Mesendoderm (in vitro differentiated cells): ENCODE measurements around the gene ALMS1.
"Not testable (repeated sequence)": the region's sequence is repeated elsewhere in the genome, so short reads cannot be mapped to it uniquely, and the experiment has no call there.

ENCODE experiments used
- DNase-seq: peaks from one replicate; pipeline ENCODE4 v3.0.0; 2013
- H2AK5ac ChIP-seq: 2 replicates; pipeline ENCODE4 v1.6.1; 2013; ENCODE audit warnings: low read length, inconsistent platforms
- H2BK120ac ChIP-seq: 2 replicates; pipeline ENCODE4 v1.6.1; 2013; ENCODE audit warnings: low read depth, mild to moderate bottlenecking, low read length, moderate library complexity, mixed read lengths
- H2BK15ac ChIP-seq: replicated peaks from 2 replicates; pipeline ENCODE4 v1.6.1; 2013; ENCODE audit warnings: low read depth, mild to moderate bottlenecking, moderate library complexity
- H2BK5ac ChIP-seq: 2 replicates; pipeline ENCODE4 v1.6.1; 2013; ENCODE audit warnings: low read length, inconsistent platforms
- H3K18ac ChIP-seq: 2 replicates; pipeline ENCODE4 v1.6.1; 2013; ENCODE audit warnings: mild to moderate bottlenecking, low read length, mixed read lengths
- H3K23ac ChIP-seq: one replicate; pipeline ENCODE4 v1.6.1; 2013; ENCODE audit warnings: low read length
- H3K27ac ChIP-seq: 2 replicates; pipeline ENCODE4 v1.5.1; 2013; ENCODE audit warnings: low read depth, mild to moderate bottlenecking, inconsistent platforms, low read length, moderate library complexity
- H3K27me3 ChIP-seq: 2 replicates; pipeline ENCODE4 v1.6.1; 2013; ENCODE audit warnings: low read length, control low read depth, mild to moderate bottlenecking, inconsistent platforms; ENCODE audit not compliant: insufficient read depth, poor library complexity
- H3K36me3 ChIP-seq: 2 replicates; pipeline ENCODE4 v1.6.1; 2013; ENCODE audit warnings: low read length, inconsistent platforms; ENCODE audit not compliant: control insufficient read depth, insufficient read depth
- H3K4ac ChIP-seq: one replicate; pipeline ENCODE4 v1.6.1; 2013; ENCODE audit warnings: low read depth, mild to moderate bottlenecking, low read length, moderate library complexity
- H3K4me1 ChIP-seq: 2 replicates; pipeline ENCODE4 v1.6.1; 2013; ENCODE audit warnings: low read depth, low read length, inconsistent platforms; ENCODE audit not compliant: control insufficient read depth
- H3K4me2 ChIP-seq: 2 replicates; pipeline ENCODE4 v1.6.1; 2013; ENCODE audit warnings: low read length
- H3K4me3 ChIP-seq: 2 replicates; pipeline ENCODE4 v1.5.1; 2013; ENCODE audit warnings: mild to moderate bottlenecking, low read length
- H3K56ac ChIP-seq: one replicate; pipeline ENCODE4 v1.6.1; 2013; ENCODE audit warnings: low read length
- H3K79me1 ChIP-seq: 2 replicates; pipeline ENCODE4 v1.6.1; 2013; ENCODE audit warnings: low read length, inconsistent platforms
- H3K79me2 ChIP-seq: 2 replicates; pipeline ENCODE4 v1.6.1; 2013; ENCODE audit warnings: mild to moderate bottlenecking, low read length; ENCODE audit not compliant: control insufficient read depth, insufficient read depth
- H3K9ac ChIP-seq: 2 replicates; pipeline ENCODE4 v1.6.1; 2013; ENCODE audit warnings: low read length, inconsistent platforms
- H4K5ac ChIP-seq: one replicate; pipeline ENCODE4 v1.6.1; 2013; ENCODE audit warnings: low read length
- H4K8ac ChIP-seq: one replicate; pipeline ENCODE4 v1.6.1; 2013; ENCODE audit warnings: low read depth, mild to moderate bottlenecking, control low read depth, low read length, moderate library complexity
- WGBS: extraction: QIAGEN DNeasy Blood & Tissue Kit; methylation state at CpG from one replicate; pipeline ENCODE4 v1.1.7; 2013; ENCODE audit warnings: low lambda C conversion rate, missing lambda C conversion rate; ENCODE audit not compliant: insufficient coverage; ENCODE audit errors: extremely low coverage; 5-methylcytosine and 5-hydroxymethylcytosine counted together

Gene ALMS1

DNA sequence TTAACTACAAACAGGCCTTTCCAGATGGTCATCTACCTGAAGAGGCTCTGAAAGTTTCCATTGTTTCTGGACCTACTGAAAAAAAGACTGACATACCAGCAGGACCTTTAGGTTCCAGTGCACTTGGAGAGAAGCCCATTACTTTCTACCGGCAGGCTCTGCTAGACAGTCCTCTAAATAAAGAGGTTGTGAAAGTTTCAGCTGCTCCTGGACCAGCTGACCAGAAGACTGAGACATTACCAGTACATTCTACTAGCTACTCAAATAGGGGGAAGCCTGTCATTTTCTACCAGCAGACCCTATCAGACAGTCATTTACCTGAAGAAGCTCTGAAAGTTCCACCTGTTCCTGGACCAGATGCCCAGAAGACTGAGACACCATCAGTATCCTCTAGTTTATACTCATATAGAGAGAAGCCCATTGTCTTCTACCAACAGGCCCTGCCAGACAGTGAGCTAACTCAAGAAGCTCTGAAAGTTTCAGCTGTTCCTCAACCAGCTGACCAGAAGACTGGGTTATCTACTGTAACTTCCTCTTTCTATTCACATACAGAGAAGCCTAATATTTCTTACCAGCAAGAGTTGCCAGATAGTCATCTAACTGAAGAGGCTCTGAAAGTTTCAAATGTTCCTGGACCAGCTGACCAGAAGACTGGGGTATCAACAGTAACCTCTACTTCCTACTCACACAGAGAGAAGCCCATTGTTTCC is 65.8 kb downstream of the ALMS1 start:
- WGBS = no CpG with 5 or more reads among the region's 1 CpG

DNA sequence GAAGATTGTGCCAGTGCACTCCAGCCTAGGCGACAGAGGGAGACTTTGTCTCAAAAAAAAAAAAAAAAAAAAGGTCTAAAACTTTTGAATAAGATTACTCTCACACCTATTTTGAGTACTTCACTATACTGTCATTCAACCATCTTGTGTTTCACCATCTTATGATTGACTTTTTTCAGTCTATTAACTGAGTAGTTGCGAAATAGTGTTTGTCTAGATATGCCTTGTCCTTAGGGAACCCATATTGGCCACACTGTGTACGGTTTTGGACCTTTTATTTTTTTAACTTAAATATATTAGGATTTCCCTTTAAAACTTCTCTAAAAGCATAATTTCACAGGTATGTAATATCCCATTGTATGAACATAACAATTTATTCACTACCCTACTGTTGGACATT is 72.3 kb downstream of the ALMS1 start:
- Histone ChIP-seq H2BK15ac (no peak overlapping the region), H3K79me2 (no peaks in the 10 kb centered on the region), H3K4me2 (no peak overlapping the region), H3K18ac (no peak overlapping the region), H3K23ac (no peak overlapping the region), H3K27ac (no peak overlapping the region), H4K8ac (no peak overlapping the region), H3K27me3 (no peaks in the 10 kb centered on the region), H3K4ac (no peak overlapping the region), H3K36me3 (no peaks in the 10 kb centered on the region), H3K79me1 (no peaks in the 10 kb centered on the region), H2AK5ac (no peak overlapping the region), H3K56ac (no peak overlapping the region), H2BK120ac (no peak overlapping the region), H2BK5ac (no peak overlapping the region), H3K4me1 (no peaks in the 10 kb centered on the region), H4K5ac (no peak overlapping the region), H3K4me3 (no peak overlapping the region), H3K9ac (no peak overlapping the region)
- DNase-seq = no peak
- no CpG with 5 or more reads among the region's 3 CpGs for WGBS

More for the DNA sequence above, 65.8 kb downstream of the ALMS1 start:
- H3K27me3 ChIP-seq = no peaks in the 10 kb centered on the region
- peaks cover 2% of the 10 kb centered on the region for H3K36me3 ChIP-seq
- H2BK120ac ChIP-seq = no peak overlapping the region
- no peak for DNase-seq
- no peak overlapping the region for H3K18ac ChIP-seq
- H3K9ac ChIP-seq = no peak overlapping the region
- H2AK5ac ChIP-seq = no peak overlapping the region
- H3K4me1 ChIP-seq = no peaks in the 10 kb centered on the region
- H2BK5ac ChIP-seq = no peak overlapping the region
- no peak overlapping the region for H3K4me3 ChIP-seq
- no peak overlapping the region for H4K8ac ChIP-seq
- no peak overlapping the region for H3K56ac ChIP-seq
- no peak overlapping the region for H2BK15ac ChIP-seq
- no peak overlapping the region for H3K23ac ChIP-seq
- no peak overlapping the region for H3K4me2 ChIP-seq
- H3K79me1 ChIP-seq = no peaks in the 10 kb centered on the region
- no peak overlapping the region for H3K27ac ChIP-seq
- no peaks in the 10 kb centered on the region for H3K79me2 ChIP-seq
- H4K5ac ChIP-seq = no peak overlapping the region
- no peak overlapping the region for H3K4ac ChIP-seq

DNA sequence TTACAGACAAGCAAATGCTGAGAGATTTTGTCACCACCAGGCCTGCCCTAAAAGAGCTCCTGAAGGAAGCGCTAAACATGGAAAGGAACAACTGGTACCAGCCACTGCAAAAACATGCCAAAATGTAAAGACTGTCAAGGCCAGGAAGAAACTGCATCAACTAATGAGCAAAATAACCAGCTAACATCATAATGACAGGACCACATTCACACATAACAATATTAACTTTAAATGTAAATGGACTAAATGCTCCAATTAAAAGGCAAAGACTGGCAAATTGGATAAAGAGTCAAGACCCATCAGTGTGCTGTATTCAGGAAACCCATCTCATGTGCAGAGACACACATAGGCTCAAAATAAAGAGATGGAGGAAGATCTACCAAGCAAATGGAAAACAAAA is 76.8 kb downstream of the ALMS1 start:
- not testable (repeated sequence) for H3K9ac ChIP-seq, H3K4me1 ChIP-seq, H3K18ac ChIP-seq, H2BK5ac ChIP-seq, H3K27ac ChIP-seq, H2BK15ac ChIP-seq, H3K4ac ChIP-seq, DNase-seq, H3K79me1 ChIP-seq, H4K8ac ChIP-seq, H3K36me3 ChIP-seq, H3K4me3 ChIP-seq, H3K23ac ChIP-seq, H2AK5ac ChIP-seq, H3K56ac ChIP-seq, H2BK120ac ChIP-seq, H3K27me3 ChIP-seq, H4K5ac ChIP-seq, H3K79me2 ChIP-seq, H3K4me2 ChIP-seq
- no CpG with 5 or more reads among the region's 1 CpG for WGBS

DNA sequence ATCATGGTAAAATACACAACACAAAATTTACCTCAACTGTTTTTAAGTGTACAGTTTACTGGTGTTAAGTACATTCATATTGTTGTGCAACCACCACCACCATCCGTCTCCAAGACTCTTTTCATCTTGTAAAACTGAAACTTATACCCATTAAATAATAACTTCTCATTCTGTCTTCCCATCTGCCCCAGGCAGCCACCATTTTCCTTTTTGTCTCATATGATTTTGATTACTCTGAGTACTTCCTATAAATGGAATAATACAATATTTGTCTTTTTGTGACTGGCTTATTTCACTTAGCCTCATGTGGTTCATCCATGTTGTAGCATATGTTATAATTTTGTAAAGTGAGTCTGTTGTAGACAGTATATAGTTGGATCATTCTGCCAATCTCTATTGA is 82.7 kb downstream of the ALMS1 start:
- no peak overlapping the region for H4K8ac ChIP-seq
- H3K9ac ChIP-seq = no peak overlapping the region
- no peak overlapping the region for H2AK5ac ChIP-seq
- no peak overlapping the region for H2BK120ac ChIP-seq
- no peak for DNase-seq
- H3K4ac ChIP-seq = no peak overlapping the region
- no peaks in the 10 kb centered on the region for H3K4me1 ChIP-seq
- no peak overlapping the region for H2BK5ac ChIP-seq
- H3K4me2 ChIP-seq = no peak overlapping the region
- H3K27ac ChIP-seq = no peak overlapping the region
- H3K4me3 ChIP-seq = no peak overlapping the region
- H3K56ac ChIP-seq = no peak overlapping the region
- no peaks in the 10 kb centered on the region for H3K79me2 ChIP-seq
- H3K36me3 ChIP-seq = no peaks in the 10 kb centered on the region
- H3K27me3 ChIP-seq = no peaks in the 10 kb centered on the region
- H3K23ac ChIP-seq = no peak overlapping the region
- no peak overlapping the region for H3K18ac ChIP-seq
- WGBS = no CpG with 5 or more reads among the region's 1 CpG
- H3K79me1 ChIP-seq = no peaks in the 10 kb centered on the region
- no peak overlapping the region for H4K5ac ChIP-seq
- no peak overlapping the region for H2BK15ac ChIP-seq

DNA sequence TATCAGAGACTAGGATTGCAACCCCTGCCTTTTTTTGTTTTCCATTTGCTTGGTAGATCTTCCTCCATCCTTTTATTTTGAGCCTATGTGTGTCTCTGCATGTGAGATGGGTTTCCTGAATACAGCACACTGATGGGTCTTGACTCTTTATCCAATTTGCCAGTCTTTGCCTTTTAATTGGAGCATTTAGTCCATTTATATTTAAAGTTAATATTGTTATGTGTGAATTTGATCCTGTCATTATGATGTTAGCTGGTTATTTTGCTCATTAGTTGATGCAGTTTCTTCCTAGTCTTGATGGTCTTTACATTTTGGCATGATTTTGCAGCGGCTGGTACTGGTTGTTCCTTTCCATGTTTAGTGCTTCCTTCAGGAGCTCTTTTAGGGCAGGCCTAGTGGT is 98.2 kb downstream of the ALMS1 start:
- not testable (repeated sequence) for H2BK120ac ChIP-seq, H3K56ac ChIP-seq, H2BK5ac ChIP-seq, H2AK5ac ChIP-seq, H3K23ac ChIP-seq, H4K8ac ChIP-seq, H2BK15ac ChIP-seq, H3K27me3 ChIP-seq, H3K79me1 ChIP-seq, H3K4me3 ChIP-seq, H3K4me1 ChIP-seq, H3K18ac ChIP-seq, H3K4ac ChIP-seq, H3K36me3 ChIP-seq, H4K5ac ChIP-seq, DNase-seq, H3K4me2 ChIP-seq, H3K27ac ChIP-seq, H3K79me2 ChIP-seq, H3K9ac ChIP-seq
- no CpG with 5 or more reads among the region's 1 CpG for WGBS

DNA sequence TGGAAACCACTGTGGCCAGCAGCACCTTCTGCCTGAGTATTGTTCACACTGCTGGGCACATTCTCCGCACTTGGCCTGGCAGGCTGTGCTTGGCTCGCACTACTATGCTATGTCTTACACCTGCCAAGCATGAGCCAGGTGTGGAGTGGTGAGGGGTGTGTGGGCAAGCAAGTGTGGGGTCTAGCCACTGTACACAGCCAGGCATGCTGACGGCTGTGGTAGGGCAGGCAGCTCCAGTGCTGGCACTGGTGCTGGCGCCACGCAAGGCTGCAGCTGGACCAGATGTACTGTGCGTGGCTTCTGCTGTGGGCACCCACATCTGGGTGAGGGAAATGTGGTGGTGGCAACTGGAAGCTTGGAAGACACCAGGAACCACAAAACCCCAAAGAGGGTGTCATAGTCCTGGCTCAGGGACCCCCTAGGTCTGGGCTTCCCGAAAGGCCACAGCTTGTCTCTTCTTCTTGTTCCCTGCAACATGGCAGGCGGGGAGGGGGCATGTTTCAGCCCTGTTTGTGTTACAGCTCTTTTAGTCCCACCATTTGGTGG is 101.5 kb downstream of the ALMS1 start:
- H3K56ac ChIP-seq = no peak overlapping the region
- no peak overlapping the region for H4K8ac ChIP-seq
- no peak overlapping the region for H2BK15ac ChIP-seq
- no peak overlapping the region for H3K4ac ChIP-seq
- H3K27ac ChIP-seq = no peak overlapping the region
- H3K4me3 ChIP-seq = no peak overlapping the region
- no peak overlapping the region for H3K23ac ChIP-seq
- H3K36me3 ChIP-seq = no peaks in the 10 kb centered on the region
- H2BK5ac ChIP-seq = no peak overlapping the region
- H2BK120ac ChIP-seq = no peak overlapping the region
- H3K27me3 ChIP-seq = no peaks in the 10 kb centered on the region
- WGBS = no CpG with 5 or more reads among the region's 8 CpGs
- H3K79me2 ChIP-seq = no peaks in the 10 kb centered on the region
- H3K18ac ChIP-seq = no peak overlapping the region
- H4K5ac ChIP-seq = no peak overlapping the region
- H3K4me2 ChIP-seq = no peak overlapping the region
- no peak overlapping the region for H3K9ac ChIP-seq
- no peak overlapping the region for H2AK5ac ChIP-seq
- H3K4me1 ChIP-seq = no peaks in the 10 kb centered on the region
- DNase-seq = no peak
- H3K79me1 ChIP-seq = no peaks in the 10 kb centered on the region
